NCI-H2196 treated with DMSO at 0.1 percent for 48 hours (cell line): ENCODE measurements around the gene CYP26A1.

ENCODE experiments used
- DNase-seq: peaks from one replicate; lab custom pipeline; 2025; ENCODE audit not compliant: unreplicated experiment; lab: John Stamatoyannopoulos, UW

Gene CYP26A1

DNA sequence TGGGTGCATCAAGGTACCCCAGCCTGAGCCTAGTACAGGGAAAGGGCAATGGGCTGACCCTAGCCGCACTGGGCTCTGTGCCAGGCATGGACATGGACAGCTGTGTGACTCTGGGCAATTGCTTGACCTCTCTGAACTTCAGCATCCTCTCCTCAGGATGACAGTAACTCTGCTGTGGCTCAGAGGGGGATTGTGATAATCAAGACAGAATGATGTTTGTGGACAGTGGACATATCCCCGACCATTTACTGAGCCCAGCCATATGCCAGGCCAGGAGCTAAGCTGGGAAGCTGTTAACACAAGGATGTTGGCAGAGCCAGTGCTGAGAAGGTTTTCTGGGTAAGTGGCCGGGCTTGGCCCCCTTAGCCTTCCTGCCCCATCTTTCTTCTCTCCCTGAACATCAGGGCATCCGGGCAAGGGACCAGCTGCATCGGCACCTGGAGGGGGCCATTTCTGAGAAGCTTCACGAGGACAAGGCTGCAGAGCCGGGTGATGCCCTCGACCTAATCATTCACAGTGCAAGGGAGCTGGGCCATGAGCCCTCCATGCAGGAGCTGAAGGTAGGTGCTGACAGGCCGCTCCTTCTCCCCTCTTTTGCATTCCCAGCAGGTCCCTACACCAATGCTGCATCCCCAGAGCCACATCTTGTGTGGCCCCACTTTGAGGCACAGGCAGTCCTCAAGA lies 9.6 kb upstream of the CYP26A1 start:
- DNase-seq, result no peak

DNA sequence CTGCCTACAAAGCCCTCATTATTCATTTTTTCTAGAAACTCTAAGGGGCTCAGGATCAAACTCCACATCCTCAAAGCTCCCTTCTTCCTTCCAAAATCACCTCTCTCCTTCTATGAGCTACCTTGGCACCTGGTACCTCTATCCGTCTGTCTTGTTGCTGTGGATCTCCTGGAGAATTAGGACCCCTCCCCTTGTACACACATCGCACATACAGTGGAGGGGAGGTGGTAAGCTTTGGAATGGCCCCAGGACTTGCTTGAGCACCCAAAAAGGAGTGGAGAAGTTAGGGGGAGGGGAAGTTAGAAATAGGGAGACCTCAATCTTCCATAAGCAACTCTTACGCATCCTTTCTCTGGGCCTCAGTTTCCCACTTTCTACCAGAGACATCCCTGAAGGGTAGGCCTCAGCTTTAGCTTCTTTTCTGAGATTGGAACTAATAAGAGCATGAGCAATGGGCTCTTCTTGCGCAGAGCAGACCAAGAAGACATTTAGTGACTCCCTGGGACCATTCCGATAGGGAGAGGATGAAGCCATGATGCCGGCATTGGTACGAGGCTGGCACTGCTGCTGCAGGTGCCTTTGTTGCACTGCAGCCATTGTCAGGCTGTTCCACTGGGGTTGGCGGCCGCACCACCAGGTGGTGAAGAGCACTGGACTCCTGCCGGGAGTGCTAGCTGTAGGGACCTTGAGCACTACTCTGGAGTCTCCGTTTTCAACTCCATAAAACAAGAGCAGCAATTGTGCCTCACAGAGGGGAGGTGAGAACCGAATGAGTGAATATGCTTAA lies 8.6 kb upstream of the CYP26A1 start:
- DNase-seq, result no peak

- DNase-seq, result no peak
Measured at GRCh38 chr10:93065675-93066543, 7.8 kb upstream of the CYP26A1 start.

- DNase-seq, result no peak
Measured at GRCh38 chr10:93066544-93066913, 7.2 kb upstream of the CYP26A1 start.

DNA sequence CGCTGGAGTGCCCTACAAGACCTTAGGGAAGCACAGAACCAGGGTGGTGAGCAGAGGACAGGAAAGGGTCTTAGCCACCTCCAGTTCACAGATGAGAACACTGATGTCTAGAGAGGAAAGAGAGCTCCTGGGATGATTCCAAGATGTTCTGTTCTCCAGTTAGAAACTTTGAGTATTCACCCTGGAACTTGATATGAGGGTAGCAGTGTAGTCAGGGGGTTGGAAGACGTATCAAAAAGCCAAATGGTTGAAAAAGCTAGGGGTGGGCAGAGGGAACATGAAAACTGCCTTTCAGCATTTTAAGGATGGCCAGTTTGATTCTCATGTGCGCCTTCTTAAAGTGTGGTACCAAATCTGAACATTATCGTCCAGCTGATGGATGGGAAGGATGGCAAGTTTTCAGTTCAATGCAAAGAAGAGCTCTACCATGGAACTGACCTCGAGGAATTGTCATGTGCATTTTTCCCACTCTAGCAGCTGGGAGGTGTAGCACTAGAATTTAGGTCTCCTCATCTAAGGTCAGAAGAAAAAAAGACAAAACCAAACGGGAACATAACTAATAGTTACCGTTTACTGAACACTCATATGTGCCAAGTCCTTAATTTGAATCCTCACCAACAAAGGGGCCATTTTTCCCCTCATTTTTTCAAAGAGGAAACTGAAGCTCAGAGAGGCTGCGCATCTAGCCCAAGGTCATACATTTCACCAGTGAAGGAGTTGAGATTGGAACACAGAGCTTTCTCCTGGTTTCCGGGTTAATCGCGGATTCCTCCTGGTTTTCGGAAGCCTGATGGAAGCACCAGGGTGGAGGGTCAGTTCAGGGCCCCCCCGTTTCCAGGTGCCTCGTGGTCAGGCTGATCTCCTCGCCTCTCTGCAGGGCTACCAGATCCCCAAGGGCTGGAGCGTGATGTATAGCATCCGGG lies 6.0 kb upstream of the CYP26A1 start:
- no peak for DNase-seq

- DNase-seq, result no peak
Measured at GRCh38 chr10:93068411-93069244, 5.1 kb upstream of the CYP26A1 start.

DNA sequence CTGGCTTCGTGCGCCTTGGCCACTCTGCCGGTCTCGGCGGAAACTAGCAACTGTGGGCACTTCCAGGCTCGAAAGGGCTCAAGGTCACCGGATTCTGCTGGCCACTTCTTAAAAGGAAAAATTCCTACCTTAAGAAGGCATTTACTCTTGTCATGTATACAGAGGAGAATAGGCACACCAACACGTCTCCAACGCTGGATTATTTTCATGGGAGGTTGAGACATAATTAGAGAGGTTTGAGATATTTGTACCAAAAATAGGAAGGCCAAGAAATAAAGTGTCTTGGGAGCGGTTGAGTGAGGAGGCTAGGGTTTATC lies 4.5 kb upstream of the CYP26A1 start:
- no peak for DNase-seq

- DNase-seq, result no peak
Measured at GRCh38 chr10:93070378-93071176, 3.1 kb upstream of the CYP26A1 start.

GRCh38 chr10:93071177-93071472 lies 2.6 kb upstream of the CYP26A1 start:
- no peak for DNase-seq

DNA sequence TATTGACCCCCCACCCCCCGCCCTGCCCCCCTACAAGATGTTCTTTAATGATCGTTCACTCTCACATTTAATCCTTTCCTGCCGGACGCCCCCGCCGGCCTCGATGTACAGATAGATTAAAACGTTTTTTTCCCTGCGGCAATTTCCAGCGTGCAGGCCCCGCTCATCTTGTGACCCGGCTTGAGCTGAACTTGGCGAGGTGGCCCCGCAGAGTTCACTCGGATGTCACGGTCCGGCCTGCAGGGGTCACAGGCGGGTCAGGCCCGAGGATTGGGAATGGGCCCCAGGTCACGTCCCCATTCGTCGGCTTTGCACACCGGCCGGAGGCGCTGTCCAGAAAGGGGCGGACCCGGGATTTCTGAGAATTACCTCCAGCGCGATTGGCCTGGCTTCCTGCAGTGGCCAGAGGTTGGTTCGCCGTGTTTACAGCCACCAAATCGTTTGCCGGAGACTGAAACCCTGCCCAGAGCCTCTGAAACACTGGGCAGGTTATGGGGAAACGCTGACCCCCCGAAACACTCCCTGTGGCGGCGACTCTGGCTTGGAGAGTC lies 1.9 kb upstream of the CYP26A1 start:
- no peak for DNase-seq

GRCh38 chr10:93072225-93072712 lies 1.4 kb upstream of the CYP26A1 start:
- DNase-seq, result no peak

- no peak for DNase-seq
Measured at GRCh38 chr10:93072713-93073538, 767 bp upstream of the CYP26A1 start.

DNA sequence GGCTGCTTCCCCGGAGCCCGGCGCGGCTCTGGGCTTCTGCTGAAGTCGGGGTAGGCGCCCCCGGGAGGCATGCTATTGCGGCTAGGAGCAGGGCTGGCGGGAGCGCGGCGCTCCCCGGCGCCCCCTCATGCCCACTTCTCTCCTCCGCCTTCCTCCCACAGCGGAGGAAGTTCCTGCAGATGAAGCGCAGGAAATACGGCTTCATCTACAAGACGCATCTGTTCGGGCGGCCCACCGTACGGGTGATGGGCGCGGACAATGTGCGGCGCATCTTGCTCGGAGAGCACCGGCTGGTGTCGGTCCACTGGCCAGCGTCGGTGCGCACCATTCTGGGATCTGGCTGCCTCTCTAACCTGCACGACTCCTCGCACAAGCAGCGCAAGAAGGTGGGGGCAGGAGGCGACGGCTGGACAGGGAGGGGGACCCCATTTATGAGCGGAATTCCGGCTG lies 479 bp downstream of the CYP26A1 start:
- no peak for DNase-seq

DNA sequence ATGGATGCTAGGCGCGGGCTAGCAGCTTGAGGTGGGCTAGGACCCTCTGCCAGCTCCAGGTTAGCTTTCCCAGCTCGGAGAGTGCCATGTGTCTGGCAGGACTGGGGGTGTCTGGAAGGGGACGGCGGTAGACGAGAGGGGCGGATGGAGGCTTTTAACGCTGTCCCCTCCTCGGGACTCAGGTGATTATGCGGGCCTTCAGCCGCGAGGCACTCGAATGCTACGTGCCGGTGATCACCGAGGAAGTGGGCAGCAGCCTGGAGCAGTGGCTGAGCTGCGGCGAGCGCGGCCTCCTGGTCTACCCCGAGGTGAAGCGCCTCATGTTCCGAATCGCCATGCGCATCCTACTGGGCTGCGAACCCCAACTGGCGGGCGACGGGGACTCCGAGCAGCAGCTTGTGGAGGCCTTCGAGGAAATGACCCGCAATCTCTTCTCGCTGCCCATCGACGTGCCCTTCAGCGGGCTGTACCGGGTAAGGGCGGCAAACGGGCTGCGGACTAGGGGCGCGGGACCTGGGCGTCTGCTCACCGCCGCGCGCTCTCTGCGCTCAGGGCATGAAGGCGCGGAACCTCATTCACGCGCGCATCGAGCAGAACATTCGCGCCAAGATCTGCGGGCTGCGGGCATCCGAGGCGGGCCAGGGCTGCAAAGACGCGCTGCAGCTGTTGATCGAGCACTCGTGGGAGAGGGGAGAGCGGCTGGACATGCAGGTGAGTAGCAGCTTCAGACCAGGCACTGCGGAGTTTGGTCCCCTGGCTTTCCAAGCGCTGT lies 1.1 kb downstream of the CYP26A1 start:
- DNase-seq, result no peak

DNA sequence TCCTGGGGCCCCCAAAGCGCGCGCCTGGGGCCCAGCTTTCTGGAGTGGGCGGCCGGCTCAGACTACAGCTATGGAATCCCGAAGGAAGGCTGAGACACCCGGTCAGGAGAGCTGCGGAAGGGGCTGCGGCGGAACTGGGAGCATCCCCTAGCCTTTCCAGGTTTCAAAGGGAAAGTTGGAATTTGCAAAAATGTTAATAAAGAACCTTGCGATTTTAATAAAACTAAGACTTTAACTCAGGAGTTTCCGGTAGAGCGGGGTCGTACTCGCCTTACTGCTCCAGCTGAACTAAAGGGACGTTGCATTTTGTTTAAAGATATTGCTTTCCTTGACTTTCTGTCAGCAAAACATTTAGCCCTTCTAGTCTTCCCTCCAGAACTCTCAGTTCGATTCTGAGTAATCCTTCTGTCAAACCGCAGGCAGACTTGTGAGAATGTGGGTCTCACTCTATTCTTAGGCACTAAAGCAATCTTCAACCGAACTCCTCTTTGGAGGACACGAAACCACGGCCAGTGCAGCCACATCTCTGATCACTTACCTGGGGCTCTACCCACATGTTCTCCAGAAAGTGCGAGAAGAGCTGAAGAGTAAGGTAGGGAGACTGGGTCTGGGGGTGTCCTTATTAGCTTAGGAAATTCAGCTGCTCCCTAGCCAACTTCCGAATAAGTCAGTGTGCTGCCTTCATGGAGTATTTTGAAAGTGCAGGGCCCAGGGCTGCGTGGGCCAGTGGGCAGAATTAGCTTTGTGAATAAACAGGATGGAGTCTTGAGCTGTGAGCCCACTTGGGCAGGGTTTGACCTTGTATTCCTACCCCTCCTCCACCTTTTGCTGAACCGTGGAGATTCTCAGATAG lies 1.9 kb downstream of the CYP26A1 start:
- DNase-seq, result no peak

- DNase-seq, result no peak
Measured at GRCh38 chr10:93076871-93077270, 3.2 kb downstream of the CYP26A1 start.
